B cell (primary cell): Measurements from ENCODE around the gene ASTN2. TPM values are rescaled to one million over a fixed set of nuclear protein-coding genes. Genes with fewer than 3 reads are reported as not detected.

Experiments
- ATAC-seq: fragments of 200-7000 bp; cut with Tn5 transposase; one replicate; pipeline ENCODE4 v1.10.0; 2021; ENCODE audit warnings: low read depth, mild to moderate bottlenecking, moderate number of reproducible peaks, moderate library complexity
- CTCF ChIA-PET: fragments of 350-600 bp; sonication (Branson Sonifier 250); formaldehyde crosslinking; loops from one replicate; lab custom pipeline; 2021; ENCODE audit warnings: antibody characterized with exemption, inconsistent platforms; lab: Charles Lee
- POLR2A ChIA-PET: fragments of 350-600 bp; sonication (Branson Sonifier 250); formaldehyde crosslinking; loops from one replicate; lab custom pipeline; 2021; ENCODE audit warnings: antibody characterized with exemption; lab: Charles Lee
- DNase-seq: peaks from one replicate; pipeline ENCODE4 v3.0.0; 2013
- H2AFZ ChIP-seq: 2 replicates; pipeline ENCODE4 v1.6.1; 2012; ENCODE audit warnings: mild to moderate bottlenecking, low read depth, low read length; ENCODE audit not compliant: insufficient read depth, poor library complexity, severe bottlenecking
- H3K27ac ChIP-seq, 2 donors: 1 replicate in 1 of 2; 2 replicates in 1 of 2; pipeline ENCODE4 v1.5.1; 2012 to 2013; ENCODE audit warnings: low read length in 2 of 2, mild to moderate bottlenecking in 2 of 2, moderate library complexity in 1 of 2
- H3K27me3 ChIP-seq, 4 experiments: fragments of 200-600 bp in 1 of 4; sonication (generic) in 1 of 4; replicated peaks in 1 of 4; 1 replicate in 2 of 4; 2 replicates in 2 of 4; pipeline versions ENCODE4 v1.6.1 to v1.7.0; 2013 to 2016; ENCODE audit warnings: low read length in 3 of 4, mild to moderate bottlenecking in 2 of 4, mixed read lengths in 1 of 4, moderate library complexity in 1 of 4; ENCODE audit not compliant: insufficient read depth in 4 of 4, control insufficient read depth in 3 of 4; ENCODE audit errors: control extremely low read depth in 1 of 4
- H3K36me3 ChIP-seq, 2 experiments: replicated peaks in 1 of 2; 1 replicate in 1 of 2; 2 replicates in 1 of 2; pipeline versions ENCODE4 v1.6.1 to v1.7.1; 2013; ENCODE audit warnings: low read length in 1 of 2; ENCODE audit not compliant: insufficient read depth in 2 of 2, control insufficient read depth in 1 of 2; ENCODE audit errors: control extremely low read depth in 1 of 2, extremely low read depth in 1 of 2
- H3K4me1 ChIP-seq, 2 donors: fragments of 200-600 bp in 1 of 2; sonication (generic) in 1 of 2; 1 replicate in 1 of 2; 2 replicates in 1 of 2; pipeline versions ENCODE4 v1.5.1 to v1.6.1; 2013 to 2017; ENCODE audit warnings: low read length in 2 of 2; ENCODE audit not compliant: control insufficient read depth in 2 of 2, insufficient read depth in 2 of 2
- H3K4me2 ChIP-seq: replicated peaks from 2 replicates; pipeline ENCODE3; 2012; ENCODE audit warnings: mild to moderate bottlenecking, low read depth, low read length; ENCODE audit not compliant: poor library complexity, severe bottlenecking
- H3K4me3 ChIP-seq, 5 experiments: fragments of 200-600 bp in 1 of 5; sonication (generic) in 1 of 5; 1 replicate in 3 of 5; 2 replicates in 2 of 5; pipeline versions ENCODE4 v1.5.1 to v1.7.0; 2011 to 2016; ENCODE audit warnings: low read length in 4 of 5, mild to moderate bottlenecking in 4 of 5, low read depth in 2 of 5, control low read depth in 1 of 5, moderate library complexity in 1 of 5; ENCODE audit not compliant: insufficient read depth in 1 of 5; ENCODE audit errors: control extremely low read depth in 1 of 5, extremely low read depth in 1 of 5
- H3K79me2 ChIP-seq: fragments of 200-600 bp; sonication (generic); one replicate; pipeline ENCODE4 v1.6.0; 2016; ENCODE audit warnings: low read length; ENCODE audit not compliant: control insufficient read depth, insufficient read depth
- H3K9ac ChIP-seq: fragments of 200-600 bp; sonication (generic); 2 replicates; pipeline ENCODE4 v1.6.1; 2017; ENCODE audit warnings: mild to moderate bottlenecking, low read length, moderate library complexity
- H3K9me3 ChIP-seq, 3 donors: one replicate each; pipeline versions ENCODE4 v1.6.1 to v1.7.1; 2013; ENCODE audit warnings: low read length in 2 of 3; ENCODE audit not compliant: control insufficient read depth in 2 of 3, insufficient read depth in 1 of 3; ENCODE audit errors: control extremely low read depth in 1 of 3
- H4K20me1 ChIP-seq: 2 replicates; pipeline ENCODE4 v1.6.0; 2012; ENCODE audit warnings: mild to moderate bottlenecking, low read length; ENCODE audit not compliant: insufficient read depth, control insufficient read depth, poor library complexity, severe bottlenecking
- H3K27ac Mint-ChIP-seq: one replicate; pipeline ENCODE4 v1.8.0; 2021; ENCODE audit warnings: mixed read lengths
- H3K27me3 Mint-ChIP-seq: one replicate; pipeline ENCODE4 v1.8.0; 2021; ENCODE audit warnings: mixed read lengths
- H3K4me1 Mint-ChIP-seq: one replicate; pipeline ENCODE4 v1.8.0; 2021; ENCODE audit warnings: mixed read lengths
- H3K4me3 Mint-ChIP-seq: one replicate; pipeline ENCODE4 v1.8.0; 2021; ENCODE audit warnings: mixed read lengths
- H3K9me3 Mint-ChIP-seq: one replicate; pipeline ENCODE4 v1.8.0; 2022; ENCODE audit warnings: mixed read lengths; ENCODE audit not compliant: insufficient read depth
- EZH2 ChIP-seq: IDR thresholded peaks from 2 replicates; pipeline ENCODE4 v1.6.1; 2012; ENCODE audit warnings: borderline replicate concordance, low read depth, mild to moderate bottlenecking, moderate library complexity, low read length; ENCODE audit not compliant: insufficient read depth, poor library complexity, severe bottlenecking
- WGBS: methylation state at CpG from one replicate; pipeline ENCODE4 v1.1.5; 2013; ENCODE audit warnings: missing lambda C conversion rate; ENCODE audit not compliant: insufficient coverage; 5-methylcytosine and 5-hydroxymethylcytosine counted together
- intact Hi-C: fragments of 100-400 bp; cut with micrococcal nuclease; formaldehyde crosslinking; loops from one replicate; pipeline ENCODE4 v1.10.0; 2022
- polyA plus RNA-seq: library from polyadenylated mRNA; depleted of rRNA; stranded (reverse); fragments of >200 nt; gene quantifications from 2 replicates; pipeline ENCODE4 v1.2.3, GENCODE V29; 2012
- total RNA-seq, 2 donors: library from RNA; stranded (reverse); fragments of 120-200 nt in 1 of 2; gene quantifications; 1 replicate in 1 of 2; 2 replicates in 1 of 2; pipeline versions ENCODE4 v1.2.3 to v1.2.4, GENCODE V29; 2013 to 2022
- TF ChIP-seq, protein P1 (sequence below): fragments of 200-600 bp; IDR thresholded peaks from one replicate; pipeline ENCODE4 v1.8.0; 2022; ENCODE audit warnings: antibody characterized with exemption, mild to moderate bottlenecking

Gene ASTN2
- total and polyA plus RNA-seq, 2 donors (not counting 1 experiment from before 2014, with no cell fraction given) = 1.2 to 3.6 TPM

DNA sequence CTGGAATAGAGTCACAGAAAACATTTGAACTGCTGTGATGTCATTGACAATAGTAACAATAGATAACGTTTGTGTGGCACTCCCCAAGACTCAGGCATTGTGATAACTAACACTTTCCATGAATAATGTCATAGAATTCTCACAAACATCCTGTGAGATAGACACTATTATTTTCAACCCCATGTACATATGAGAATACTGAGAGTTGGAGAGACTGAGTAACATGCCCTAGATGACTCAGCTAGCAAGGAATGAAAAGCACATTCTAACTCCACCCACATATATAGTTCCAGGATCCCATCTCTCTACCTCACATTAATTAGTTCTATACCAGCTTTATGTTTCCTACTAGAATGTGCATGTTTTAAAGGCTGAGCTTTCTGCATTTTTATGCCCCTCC lies 71.4 kb downstream of the ASTN2 start:
- no peaks in the 10 kb centered on the region for H3K79me2 ChIP-seq
- TF ChIP-seq, protein P1, sequence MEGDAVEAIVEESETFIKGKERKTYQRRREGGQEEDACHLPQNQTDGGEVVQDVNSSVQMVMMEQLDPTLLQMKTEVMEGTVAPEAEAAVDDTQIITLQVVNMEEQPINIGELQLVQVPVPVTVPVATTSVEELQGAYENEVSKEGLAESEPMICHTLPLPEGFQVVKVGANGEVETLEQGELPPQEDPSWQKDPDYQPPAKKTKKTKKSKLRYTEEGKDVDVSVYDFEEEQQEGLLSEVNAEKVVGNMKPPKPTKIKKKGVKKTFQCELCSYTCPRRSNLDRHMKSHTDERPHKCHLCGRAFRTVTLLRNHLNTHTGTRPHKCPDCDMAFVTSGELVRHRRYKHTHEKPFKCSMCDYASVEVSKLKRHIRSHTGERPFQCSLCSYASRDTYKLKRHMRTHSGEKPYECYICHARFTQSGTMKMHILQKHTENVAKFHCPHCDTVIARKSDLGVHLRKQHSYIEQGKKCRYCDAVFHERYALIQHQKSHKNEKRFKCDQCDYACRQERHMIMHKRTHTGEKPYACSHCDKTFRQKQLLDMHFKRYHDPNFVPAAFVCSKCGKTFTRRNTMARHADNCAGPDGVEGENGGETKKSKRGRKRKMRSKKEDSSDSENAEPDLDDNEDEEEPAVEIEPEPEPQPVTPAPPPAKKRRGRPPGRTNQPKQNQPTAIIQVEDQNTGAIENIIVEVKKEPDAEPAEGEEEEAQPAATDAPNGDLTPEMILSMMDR = no peak
- TF ChIP-seq EZH2 = no peak
- WGBS = no CpG with 5 or more reads among the region's 1 CpG
- no peaks in the 10 kb centered on the region for H3K4me1 ChIP-seq
- H3K27ac ChIP-seq = no peak overlapping the region
- no peaks in the 10 kb centered on the region for H3K36me3 ChIP-seq
- POLR2A ChIA-PET = no interaction called here
- H2AFZ ChIP-seq = no peak overlapping the region
- ATAC-seq = no peak
- Mint-ChIP-seq H3K9me3 (no peaks in the 10 kb centered on the region), H3K4me1 (no peaks in the 10 kb centered on the region), H3K27me3 (no peaks in the 10 kb centered on the region), H3K27ac (no peak overlapping the region), H3K4me3 (no peak overlapping the region)
- CTCF ChIA-PET = no interaction called here
- intact Hi-C loops = no loop called here
- no peak overlapping the region for H3K4me3 ChIP-seq
- no peaks in the 10 kb centered on the region for H4K20me1 ChIP-seq
- no peaks in the 10 kb centered on the region for H3K27me3 ChIP-seq
- no peak overlapping the region for H3K9ac ChIP-seq
- no peaks in the 10 kb centered on the region for H3K9me3 ChIP-seq
- no peak overlapping the region for H3K4me2 ChIP-seq
- no peak for DNase-seq

DNA sequence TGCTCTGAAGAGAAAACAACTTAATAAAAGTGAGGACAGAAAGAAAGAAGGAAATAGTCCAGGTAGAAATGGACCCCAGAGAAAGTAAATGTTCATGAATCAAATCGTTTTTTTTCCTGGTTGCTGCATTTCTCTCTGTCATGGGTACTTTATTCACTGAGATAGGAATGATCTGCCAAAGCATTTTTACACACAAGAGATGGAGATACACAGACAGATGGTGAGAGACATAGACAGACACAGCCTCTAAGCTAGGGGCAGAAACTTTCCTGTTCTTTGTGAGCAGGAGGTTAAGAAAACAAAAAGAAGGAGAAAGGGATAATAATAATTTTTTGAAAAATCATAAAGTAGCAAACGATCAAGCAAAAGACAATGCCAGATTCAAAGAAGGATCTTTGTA lies 73.7 kb downstream of the ASTN2 start:
- Histone ChIP-seq H3K9me3 (no peaks in the 10 kb centered on the region), H3K4me1 (no peaks in the 10 kb centered on the region), H2AFZ (no peak overlapping the region), H3K27ac (no peak overlapping the region), H3K79me2 (no peaks in the 10 kb centered on the region), H3K9ac (no peak overlapping the region), H3K27me3 (no peaks in the 10 kb centered on the region), H3K4me3 (no peak overlapping the region), H3K36me3 (no peaks in the 10 kb centered on the region), H4K20me1 (no peaks in the 10 kb centered on the region), H3K4me2 (no peak overlapping the region)
- Mint-ChIP-seq H3K9me3 (no peaks in the 10 kb centered on the region), H3K27me3 (no peaks in the 10 kb centered on the region), H3K27ac (no peak overlapping the region), H3K4me1 (no peaks in the 10 kb centered on the region), H3K4me3 (no peak overlapping the region)
- ChIA-PET CTCF (no interaction called here), POLR2A (no interaction called here)
- intact Hi-C loops = no loop called here
- TF ChIP-seq EZH2 = no peak
- TF ChIP-seq, protein P1 = no peak
- no peak for DNase-seq
- ATAC-seq = no peak
- WGBS = no CpG with 5 or more reads among the region's 2 CpGs
